Spleen (tissue), 7 donors: ENCODE results near the gene PHF10.

Experiments used
- POLR2A ChIP-seq, 3 donors: fragments of 450-650 bp; IDR thresholded peaks; one replicate each; pipeline ENCODE4 v1.5.1; 2017; ENCODE audit warnings: antibody characterized with exemption in 3 of 3, mild to moderate bottlenecking in 1 of 3
- POLR2AphosphoS5 ChIP-seq, 3 donors: sonication (generic); formaldehyde crosslinking; IDR thresholded peaks; one replicate each; pipeline ENCODE4 v1.5.1; 2017; ENCODE audit warnings: antibody characterized with exemption in 3 of 3
- TF ChIP-seq, protein P1 (sequence below), 11 experiments: fragments of 200-600 bp in 7 of 11; fragments of 450-650 bp in 4 of 11; sonication (generic) in 4 of 11; IDR thresholded peaks in 8 of 11; conservative IDR thresholded peaks in 3 of 11; 1 replicate in 7 of 11; 2 replicates in 4 of 11; pipeline versions ENCODE4 v1.4.0 to v1.8.0; 2016 to 2021; ENCODE audit warnings: antibody characterized with exemption in 11 of 11, inconsistent platforms in 4 of 11, mild to moderate bottlenecking in 1 of 11
- donor health status: DM: no; HTN: no; CAD: no; lungs with moderate emphysema.
- donor health status: DM: no; HTN: no; CAD: no.
- donor health status: DM: no; HTN: no; CAD: no.

DNA sequence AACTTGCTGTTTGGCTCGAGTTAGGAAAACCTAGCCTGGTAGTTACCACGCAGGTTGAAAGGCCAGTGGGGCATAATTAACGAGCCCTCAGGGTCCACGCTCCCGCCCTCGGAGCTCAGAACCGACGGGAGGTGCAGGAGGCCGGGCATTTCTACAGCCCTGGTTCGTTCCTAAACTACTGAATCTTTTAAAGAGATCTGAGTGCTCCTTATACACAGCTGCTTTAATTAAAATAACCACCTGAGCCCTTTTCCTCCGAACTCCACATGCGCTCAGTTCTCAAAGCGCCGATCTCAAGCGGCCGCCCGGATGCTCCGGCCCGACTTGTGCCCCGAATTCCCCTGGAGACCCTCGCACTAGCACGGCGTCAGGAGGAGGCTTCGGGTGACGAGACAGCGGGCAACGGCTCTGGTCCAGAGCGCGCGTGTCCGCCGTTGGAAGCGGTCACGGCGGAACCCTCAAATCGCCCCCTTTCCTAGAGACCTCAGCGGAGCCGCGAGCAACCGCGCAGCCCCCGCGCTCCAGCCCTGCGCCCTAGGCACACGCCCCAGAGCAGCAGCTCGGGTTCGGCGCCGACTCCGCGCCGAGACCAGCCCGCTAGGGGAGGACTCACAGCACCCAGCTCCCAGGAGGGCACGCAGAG, 22.9 kb downstream of the PHF10 start:
- TF ChIP-seq, protein P1, sequence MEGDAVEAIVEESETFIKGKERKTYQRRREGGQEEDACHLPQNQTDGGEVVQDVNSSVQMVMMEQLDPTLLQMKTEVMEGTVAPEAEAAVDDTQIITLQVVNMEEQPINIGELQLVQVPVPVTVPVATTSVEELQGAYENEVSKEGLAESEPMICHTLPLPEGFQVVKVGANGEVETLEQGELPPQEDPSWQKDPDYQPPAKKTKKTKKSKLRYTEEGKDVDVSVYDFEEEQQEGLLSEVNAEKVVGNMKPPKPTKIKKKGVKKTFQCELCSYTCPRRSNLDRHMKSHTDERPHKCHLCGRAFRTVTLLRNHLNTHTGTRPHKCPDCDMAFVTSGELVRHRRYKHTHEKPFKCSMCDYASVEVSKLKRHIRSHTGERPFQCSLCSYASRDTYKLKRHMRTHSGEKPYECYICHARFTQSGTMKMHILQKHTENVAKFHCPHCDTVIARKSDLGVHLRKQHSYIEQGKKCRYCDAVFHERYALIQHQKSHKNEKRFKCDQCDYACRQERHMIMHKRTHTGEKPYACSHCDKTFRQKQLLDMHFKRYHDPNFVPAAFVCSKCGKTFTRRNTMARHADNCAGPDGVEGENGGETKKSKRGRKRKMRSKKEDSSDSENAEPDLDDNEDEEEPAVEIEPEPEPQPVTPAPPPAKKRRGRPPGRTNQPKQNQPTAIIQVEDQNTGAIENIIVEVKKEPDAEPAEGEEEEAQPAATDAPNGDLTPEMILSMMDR (IDR thresholded peaks at IDR 0.05 in 8 of 11, conservative IDR thresholded peaks at IDR 0.05 in 3 of 11), result no peak
- TF ChIP-seq POLR2AphosphoS5 (IDR thresholded peaks at IDR 0.05) (no peak), POLR2A (IDR thresholded peaks at IDR 0.05) (peak in 1 of 3 donors; percentile 7)
